GM08714 (cell line): ENCODE measurements around the gene SETX.
"Not testable (repeated sequence)": the region's sequence is repeated elsewhere in the genome, so short reads cannot be mapped to it uniquely, and the experiment has no call there.

ENCODE experiments used
- H3K4me3 ChIP-seq: fragments of 200-500 bp; sonication (Bioruptor generic); 2 replicates; pipeline ENCODE4 v1.5.1; 2014; ENCODE audit warnings: mild to moderate bottlenecking, low read length, inconsistent platforms
- ZNF274 ChIP-seq: IDR thresholded peaks from 2 replicates; pipeline ENCODE4 v1.6.1; 2012; ENCODE audit warnings: mild to moderate bottlenecking, low read depth, low read length

The SETX gene, protein sequence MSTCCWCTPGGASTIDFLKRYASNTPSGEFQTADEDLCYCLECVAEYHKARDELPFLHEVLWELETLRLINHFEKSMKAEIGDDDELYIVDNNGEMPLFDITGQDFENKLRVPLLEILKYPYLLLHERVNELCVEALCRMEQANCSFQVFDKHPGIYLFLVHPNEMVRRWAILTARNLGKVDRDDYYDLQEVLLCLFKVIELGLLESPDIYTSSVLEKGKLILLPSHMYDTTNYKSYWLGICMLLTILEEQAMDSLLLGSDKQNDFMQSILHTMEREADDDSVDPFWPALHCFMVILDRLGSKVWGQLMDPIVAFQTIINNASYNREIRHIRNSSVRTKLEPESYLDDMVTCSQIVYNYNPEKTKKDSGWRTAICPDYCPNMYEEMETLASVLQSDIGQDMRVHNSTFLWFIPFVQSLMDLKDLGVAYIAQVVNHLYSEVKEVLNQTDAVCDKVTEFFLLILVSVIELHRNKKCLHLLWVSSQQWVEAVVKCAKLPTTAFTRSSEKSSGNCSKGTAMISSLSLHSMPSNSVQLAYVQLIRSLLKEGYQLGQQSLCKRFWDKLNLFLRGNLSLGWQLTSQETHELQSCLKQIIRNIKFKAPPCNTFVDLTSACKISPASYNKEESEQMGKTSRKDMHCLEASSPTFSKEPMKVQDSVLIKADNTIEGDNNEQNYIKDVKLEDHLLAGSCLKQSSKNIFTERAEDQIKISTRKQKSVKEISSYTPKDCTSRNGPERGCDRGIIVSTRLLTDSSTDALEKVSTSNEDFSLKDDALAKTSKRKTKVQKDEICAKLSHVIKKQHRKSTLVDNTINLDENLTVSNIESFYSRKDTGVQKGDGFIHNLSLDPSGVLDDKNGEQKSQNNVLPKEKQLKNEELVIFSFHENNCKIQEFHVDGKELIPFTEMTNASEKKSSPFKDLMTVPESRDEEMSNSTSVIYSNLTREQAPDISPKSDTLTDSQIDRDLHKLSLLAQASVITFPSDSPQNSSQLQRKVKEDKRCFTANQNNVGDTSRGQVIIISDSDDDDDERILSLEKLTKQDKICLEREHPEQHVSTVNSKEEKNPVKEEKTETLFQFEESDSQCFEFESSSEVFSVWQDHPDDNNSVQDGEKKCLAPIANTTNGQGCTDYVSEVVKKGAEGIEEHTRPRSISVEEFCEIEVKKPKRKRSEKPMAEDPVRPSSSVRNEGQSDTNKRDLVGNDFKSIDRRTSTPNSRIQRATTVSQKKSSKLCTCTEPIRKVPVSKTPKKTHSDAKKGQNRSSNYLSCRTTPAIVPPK (N-terminal part only)

DNA sequence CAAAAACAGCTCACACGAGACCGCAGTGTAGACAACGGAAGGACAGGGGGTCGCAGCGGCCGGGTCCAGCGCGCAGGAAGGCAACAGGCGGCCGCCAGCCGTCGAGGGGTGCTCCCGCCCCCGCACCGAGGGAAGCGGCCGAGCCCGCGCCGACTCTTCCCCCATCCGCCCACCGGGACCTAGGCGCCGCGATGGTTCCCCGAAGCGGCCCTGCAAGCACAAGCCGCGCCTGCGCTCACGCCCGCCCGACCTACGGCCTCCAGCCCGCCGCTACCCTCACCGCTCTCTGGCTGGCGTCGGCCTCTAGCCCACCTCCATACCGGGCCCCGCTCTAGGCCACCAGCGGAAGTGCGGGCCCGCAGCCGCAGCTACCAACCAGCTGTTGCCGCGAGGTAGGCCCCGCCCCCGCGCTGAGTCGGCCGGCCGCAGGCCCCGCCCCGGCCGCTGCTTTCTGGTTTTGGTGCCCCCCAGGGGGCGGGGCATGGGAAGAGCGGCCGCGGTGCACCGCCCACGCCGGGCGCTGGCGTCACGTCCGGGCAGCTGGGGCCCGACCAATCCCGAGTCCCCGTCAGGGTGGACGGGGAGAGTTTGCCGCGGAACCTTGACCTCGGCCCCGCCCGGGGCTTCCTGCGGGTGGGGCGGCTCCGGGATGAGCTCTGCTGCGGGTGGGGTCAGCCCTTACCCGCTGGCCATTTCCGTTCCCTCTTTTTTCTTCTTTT, at the start of gene SETX:
SETX (minus strand) TSS at position 350 of the 719 bp plus-strand sequence. CDS start 5,558 bp downstream, outside the sequence.
- no peak for TF ChIP-seq ZNF274
- peak within 1 kb of the TSS; percentile 86 for H3K4me3 ChIP-seq

DNA sequence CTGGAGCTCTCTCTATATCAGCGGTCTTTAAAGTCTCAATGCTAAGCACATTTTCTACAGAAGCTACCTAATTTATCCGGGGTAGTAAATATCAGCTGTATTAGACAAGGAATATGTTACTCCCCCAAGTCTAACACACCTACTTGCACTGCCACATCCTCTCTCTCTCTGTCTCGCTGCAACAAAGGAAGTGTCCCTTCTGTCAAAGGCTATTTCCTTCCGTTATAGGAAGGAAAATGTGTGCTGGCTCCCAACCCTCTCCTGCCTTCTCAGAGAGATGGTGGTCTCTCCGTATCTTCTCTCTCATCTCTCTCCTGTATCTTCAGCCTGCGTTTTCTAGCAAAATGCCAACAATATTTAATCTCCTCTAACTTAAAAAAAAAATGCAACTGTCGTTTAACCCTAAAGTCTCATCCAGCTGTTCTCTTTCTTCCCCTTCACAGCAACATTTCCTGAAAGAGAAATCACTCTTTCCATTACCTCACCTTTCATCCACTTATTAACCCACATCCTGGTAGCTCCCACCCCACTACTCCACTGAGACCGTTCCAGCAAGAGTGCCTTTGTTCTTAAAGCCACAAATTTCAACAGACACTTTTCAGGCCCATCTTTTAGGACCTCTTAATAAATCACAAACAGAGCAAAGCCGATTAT, 49.6 kb upstream of the SETX start:
- TF ChIP-seq ZNF274 = no peak
- H3K4me3 ChIP-seq = peak overlapping the region; percentile 64; the same call in 1 of the 2 replicates

DNA sequence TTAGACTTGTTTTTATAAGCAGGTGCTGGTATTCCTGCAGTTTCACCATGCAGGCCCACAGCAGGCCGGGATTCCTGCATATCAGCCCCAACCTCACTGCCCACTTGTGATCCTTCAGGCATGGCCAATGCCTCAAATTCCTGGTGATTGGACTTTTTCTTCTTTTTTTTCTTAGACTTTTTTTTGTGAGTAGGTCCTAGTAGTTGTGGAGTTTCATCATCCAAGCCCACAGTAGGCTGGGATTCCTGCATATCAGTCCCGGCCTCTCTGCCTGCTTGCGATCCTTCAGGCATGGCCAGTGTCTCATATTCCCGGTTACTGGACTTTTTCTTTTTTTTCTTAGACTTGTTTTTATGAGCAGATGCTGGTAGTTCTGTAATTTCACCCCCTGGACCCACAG, 47.0 kb upstream of the SETX start:
- H3K4me3 ChIP-seq = no peak overlapping the region
- no peak for TF ChIP-seq ZNF274

DNA sequence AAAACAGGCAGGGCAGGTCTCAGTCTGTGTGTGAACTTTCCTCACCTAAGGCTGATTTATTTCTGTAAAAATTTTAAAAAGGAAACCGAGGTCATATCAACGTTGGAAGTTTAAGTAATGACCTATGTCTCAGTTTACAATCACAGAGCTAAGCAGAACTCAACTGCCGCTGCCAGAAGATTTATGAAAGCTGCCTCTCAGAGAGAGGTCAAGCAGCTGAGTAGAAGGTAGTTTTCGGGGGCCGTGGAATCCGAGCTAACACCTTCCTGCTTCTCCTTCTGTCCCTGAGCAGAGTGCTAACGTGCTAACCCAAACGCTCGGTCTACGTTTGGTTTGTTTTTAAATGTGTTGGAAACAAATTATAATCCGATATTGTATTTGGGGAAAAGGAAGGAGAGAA, 40.8 kb upstream of the SETX start:
- no peak for TF ChIP-seq ZNF274

DNA sequence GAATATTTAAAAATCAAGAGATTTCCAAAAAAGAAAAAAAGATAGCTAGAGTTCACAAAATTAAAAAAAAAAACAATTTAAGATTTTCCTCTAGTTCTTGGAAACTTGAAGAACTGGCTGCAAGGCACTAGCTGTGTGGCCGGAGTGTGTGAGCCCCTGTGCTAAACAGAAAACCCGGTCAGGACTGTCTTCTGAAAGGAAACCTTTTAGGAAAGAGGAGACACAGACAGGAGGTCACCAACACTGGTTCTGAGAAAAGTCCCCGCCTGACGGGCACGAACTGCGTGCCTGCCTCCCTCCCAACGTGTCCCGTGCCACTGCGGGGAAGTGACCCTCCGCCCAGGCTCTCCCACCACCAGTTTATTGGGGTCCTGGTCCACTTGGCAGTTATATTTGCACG, 36.7 kb upstream of the SETX start:
- no peak for TF ChIP-seq ZNF274

More for the DNA sequence above, 40.8 kb upstream of the SETX start:
- H3K4me3 ChIP-seq = no peak overlapping the region

DNA sequence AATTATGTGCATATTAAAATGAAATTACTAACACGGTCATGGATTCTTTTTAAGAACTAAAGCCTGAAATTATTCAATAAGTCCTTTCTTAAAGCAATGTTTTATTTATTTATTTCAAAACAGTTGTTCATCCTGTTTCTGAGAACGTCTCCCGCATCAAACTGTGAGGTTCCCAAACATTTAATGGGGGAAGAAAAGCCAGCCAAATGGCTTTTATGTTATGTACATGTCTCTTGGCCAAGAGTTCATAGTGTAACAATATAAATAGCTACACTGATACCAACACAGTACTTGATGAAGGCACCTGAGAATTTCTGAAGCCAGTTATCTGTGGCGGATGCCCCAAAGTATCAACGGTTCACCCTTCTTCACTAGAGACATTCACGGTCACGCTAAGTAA, 36.2 kb upstream of the SETX start:
- no peak for TF ChIP-seq ZNF274
- H3K4me3 ChIP-seq = no peak overlapping the region

More for the DNA sequence above, 36.7 kb upstream of the SETX start:
- no peak overlapping the region for H3K4me3 ChIP-seq

DNA sequence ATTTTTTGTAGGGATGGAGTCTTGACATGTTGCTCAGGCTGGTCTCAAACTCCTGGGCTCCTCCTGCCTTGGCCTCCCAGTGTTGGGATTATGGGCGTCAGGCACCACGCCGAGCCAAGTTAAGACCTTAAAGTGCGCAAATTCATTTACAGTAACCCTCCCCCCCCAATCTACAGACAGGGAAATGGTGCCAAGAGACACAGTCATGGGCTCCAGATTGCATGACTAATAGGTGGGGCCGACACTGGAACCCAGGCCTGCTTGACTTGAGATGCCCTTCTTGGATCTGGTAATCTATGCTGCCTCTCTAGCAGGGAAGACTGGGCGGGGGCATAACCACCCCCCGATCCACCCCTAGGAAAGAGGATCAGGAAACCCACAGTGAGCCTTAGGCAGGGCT, 32.3 kb upstream of the SETX start:
- no peak for TF ChIP-seq ZNF274
- H3K4me3 ChIP-seq = no peak overlapping the region

DNA sequence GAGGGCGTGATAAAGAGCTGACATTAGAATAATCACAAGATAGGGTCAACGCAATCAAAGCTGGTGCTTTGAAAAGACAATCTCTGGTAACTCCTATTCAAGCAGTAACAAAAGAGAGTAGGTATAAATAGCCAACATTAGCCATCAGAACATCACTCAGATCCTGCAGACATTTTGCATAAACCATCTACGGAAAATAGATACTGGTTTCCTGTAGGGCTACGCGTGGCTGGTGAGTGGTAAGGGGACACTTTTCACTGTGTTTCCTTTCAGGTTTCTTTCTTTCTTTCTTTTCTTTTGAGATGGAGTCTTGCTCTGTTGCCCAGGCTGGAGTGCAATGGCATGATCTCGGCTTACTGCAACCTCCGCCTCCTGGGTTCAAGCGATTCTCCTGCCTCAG, 29.6 kb upstream of the SETX start:
- H3K4me3 ChIP-seq = no peak overlapping the region
- no peak for TF ChIP-seq ZNF274

DNA sequence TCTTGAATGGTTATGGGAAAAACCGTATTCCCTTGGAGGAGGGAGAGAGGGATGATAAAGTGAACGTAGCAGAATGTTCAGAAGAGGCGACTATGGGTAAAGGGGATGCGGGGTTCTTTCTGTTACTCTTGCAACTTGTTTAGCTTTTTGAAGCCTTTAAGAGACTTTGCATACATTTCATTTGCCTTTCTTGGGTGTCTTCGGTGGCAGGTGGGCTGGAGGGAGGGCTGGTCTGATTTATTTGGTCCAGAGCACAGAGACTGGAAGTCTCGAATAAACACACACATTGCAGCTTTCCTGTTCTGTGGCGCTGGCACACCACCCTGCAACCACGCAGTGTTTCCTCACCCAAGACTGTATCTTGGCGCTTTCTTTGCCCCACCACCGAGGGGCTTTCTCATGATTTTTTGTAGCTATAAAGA, 28.7 kb upstream of the SETX start:
- no peak for TF ChIP-seq ZNF274
- no peak overlapping the region; the same call in 1 of the 2 replicates for H3K4me3 ChIP-seq

DNA sequence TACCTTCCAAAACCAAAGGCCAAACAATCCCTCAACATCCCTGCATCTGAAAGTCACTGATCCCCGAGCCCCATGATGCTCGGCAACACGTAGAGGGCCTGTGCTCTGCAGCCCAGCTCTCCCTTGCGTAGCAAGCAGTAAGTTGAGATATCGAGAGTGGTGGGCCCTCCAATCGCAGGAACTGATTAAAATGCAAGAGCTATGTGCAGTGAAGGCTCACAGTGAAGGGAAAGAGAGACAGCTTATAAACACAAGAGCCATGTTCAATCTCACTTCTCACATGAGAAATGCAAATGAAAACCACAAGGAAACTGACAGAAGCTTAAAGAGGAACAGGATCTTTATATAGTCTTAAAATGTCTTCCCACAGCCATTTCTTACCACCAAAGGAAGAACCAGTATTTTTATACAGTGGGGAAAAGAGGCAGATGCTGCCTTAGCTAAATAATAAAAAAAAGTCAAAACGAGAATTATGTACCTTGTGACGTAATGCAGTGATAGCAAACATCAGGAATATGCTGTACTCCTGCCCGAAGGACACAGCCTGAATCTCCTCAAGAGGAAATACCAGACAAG, 27.3 kb upstream of the SETX start:
- no peak for TF ChIP-seq ZNF274
- H3K4me3 ChIP-seq = peak overlapping the region; percentile 50; the same call in 1 of the 2 replicates

DNA sequence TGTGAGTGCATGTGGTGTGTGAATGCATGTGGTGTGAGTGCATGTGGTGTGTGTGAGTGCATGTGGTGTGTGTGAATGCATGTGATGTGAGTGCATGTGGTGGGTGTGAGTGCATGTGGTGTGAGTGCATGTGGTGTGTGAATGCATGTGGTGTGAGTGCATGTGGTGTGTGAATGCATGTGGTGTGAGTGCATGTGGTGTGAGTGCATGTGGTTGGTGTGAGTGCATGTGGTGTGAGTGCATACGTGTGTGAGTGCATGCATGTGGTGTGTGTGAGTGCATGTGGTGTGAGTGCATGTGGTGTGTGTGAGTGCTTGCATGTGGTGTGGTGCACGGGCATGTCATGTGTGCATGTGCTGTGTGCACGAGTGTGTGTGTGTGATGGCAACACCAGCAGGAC, 23.6 kb upstream of the SETX start:
- H3K4me3 ChIP-seq = not testable (repeated sequence)

DNA sequence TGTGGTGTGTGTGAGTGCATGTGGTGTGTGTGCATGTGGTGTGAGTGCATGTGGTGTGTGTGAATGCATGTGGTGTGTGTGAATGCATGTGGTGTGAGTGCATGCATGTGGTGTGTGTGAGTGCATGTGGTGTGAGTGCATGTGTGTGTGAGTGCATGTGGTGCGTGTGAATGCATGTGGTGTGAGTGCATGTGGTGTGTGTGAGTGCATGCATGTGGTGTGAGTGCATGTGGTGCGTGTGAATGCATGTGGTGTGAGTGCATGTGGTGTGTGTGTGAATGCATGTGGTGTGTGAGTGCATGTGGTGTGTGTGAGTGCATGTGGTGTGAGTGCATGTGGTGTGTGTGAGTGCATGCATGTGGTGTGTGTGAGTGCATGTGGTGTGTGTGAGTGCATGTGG, 23.0 kb upstream of the SETX start:
- not testable (repeated sequence) for H3K4me3 ChIP-seq
